ENCODE measurements around the gene TECTB.

- TF ChIP-seq, protein P1, sequence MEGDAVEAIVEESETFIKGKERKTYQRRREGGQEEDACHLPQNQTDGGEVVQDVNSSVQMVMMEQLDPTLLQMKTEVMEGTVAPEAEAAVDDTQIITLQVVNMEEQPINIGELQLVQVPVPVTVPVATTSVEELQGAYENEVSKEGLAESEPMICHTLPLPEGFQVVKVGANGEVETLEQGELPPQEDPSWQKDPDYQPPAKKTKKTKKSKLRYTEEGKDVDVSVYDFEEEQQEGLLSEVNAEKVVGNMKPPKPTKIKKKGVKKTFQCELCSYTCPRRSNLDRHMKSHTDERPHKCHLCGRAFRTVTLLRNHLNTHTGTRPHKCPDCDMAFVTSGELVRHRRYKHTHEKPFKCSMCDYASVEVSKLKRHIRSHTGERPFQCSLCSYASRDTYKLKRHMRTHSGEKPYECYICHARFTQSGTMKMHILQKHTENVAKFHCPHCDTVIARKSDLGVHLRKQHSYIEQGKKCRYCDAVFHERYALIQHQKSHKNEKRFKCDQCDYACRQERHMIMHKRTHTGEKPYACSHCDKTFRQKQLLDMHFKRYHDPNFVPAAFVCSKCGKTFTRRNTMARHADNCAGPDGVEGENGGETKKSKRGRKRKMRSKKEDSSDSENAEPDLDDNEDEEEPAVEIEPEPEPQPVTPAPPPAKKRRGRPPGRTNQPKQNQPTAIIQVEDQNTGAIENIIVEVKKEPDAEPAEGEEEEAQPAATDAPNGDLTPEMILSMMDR (IDR thresholded peaks at IDR 0.05): no peak
- TF ChIP-seq POLR2A (IDR thresholded peaks at IDR 0.05): no peak
Observed at GRCh38 chr10:112313911-112314310, 30.7 kb downstream of the TECTB start.

Data from right lobe of liver (tissue), 4 donors.